Globus pallidus (tissue), 1 donor: Measurements from ENCODE around the gene ZKSCAN2.

Experiments used
- DNase-seq: peaks from one replicate; pipeline ENCODE4 v3.0.0-alpha.2; 2015; ENCODE audit warnings: low spot score

The ZKSCAN2 gene

DNA sequence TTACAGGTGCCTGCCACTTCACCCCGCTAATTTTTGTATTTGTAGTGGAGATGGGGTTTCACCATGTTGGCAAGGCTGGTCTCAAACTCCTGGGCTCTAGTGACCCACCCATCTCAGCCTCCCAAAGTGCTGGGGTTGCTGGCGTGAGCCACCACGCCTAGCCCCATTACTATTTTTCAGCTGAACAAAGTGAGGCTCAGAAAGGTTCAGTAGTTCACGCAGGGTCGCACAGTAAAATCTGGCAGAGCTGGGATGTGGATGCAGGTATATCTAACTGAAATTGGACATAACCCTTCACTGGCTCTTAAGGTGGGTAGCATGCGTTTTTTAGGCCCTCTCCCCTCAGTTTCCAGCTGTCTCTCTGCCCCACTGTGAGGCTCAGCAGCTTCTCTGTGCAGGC, 33.7 kb downstream of the ZKSCAN2 start:
- DNase-seq = no peak

- no peak for DNase-seq
These were observed 34.7 kb downstream of the ZKSCAN2 start for GRCh38 chr16:25222959-25223358.

GRCh38 chr16:25219070-25219737, 38.4 kb downstream of the ZKSCAN2 start:
- no peak for DNase-seq

DNA sequence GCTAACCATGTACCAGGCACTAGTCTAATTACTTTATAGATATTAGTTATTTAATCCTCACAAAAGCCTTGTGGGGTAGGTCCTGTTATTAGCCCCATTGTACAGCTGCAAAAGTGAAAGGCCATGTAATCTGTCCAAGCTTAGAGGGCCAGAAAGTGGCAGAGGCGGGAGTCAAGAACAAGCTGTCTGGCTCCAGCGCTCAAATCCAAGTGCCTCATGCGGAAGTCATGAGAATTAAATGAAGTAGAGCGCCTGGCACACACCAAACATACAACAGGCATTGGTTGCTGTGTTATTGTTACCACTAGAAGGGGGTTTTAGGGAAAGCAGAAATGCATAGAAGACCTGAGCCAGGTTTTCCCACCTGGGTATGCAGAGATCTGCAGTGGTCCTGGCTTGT, 39.7 kb downstream of the ZKSCAN2 start:
- no peak for DNase-seq

DNA sequence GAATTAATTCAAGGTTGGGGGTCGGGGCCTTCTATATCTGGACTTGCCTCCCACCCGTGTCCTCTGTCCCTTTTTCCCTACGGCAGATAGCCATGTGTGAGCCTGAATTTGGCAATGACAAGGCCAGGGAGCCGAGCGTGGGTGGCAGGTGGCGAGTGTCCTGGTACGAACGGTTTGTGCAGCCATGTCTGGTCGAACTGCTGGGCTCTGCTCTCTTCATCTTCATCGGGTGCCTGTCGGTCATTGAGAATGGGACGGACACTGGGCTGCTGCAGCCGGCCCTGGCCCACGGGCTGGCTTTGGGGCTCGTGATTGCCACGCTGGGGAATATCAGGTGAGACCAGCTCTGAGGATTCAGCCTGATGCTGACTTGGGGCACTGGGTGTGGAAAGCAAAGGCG, 40.5 kb downstream of the ZKSCAN2 start:
- no peak for DNase-seq

GRCh38 chr16:25213709-25214397, 43.8 kb downstream of the ZKSCAN2 start:
- no peak for DNase-seq

DNA sequence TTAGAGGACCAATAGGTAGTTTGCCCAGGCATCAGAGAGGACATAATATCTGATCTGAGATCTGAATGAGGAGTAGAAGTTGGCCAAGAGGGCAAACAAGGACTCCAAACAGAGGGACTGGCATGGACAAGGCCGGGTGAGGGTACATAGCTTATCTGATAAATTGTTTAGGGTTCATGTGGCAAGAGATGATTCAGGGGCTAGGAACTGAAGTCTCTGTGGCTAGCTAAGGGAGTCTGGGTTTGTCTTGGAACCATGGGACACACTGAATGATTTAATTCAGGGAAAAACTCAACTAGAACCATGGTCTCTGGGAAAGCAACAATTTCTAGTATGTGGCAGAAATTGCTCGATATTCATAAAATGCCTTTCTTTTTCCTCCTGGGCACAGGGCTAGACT, 45.0 kb downstream of the ZKSCAN2 start:
- DNase-seq = no peak

DNA sequence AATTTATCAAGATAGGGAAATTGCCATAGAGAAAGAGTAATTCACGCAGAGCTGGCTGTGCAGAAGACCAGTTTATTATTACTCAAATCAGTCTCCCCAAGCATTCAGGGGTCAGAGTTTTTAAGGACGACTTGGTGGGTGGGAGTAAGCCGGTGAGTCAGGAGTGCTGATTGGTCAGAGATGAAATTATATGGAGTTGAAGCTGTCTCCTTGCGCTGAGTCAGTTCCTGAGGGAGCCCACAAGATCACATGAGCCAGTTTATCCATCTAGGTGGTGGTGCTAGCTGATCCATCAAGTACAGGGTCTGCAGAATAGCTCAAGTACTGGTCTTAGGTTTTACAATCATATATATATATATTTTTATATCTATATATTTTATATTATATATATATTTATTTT, 46.9 kb downstream of the ZKSCAN2 start:
- DNase-seq = no peak

DNA sequence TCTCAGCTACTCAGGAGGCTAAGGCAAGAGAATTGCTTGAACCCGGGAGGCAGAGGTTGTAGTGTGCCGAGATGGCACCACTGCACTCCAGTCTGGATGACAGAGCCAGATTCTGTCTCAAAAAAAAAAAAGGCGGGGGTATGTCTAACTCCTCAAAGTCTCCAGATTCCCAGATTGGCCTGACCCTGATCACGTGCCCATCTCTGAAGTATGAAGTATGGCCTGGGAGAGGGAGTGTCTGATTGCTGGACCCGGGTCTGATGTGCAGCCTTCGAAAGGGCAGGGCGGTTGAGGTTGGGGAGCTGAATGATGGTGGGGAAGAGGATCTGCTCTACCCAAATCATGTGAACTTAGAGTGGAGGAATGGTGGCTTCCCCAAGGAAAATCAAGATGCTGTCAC, 58.2 kb downstream of the ZKSCAN2 start:
- no peak for DNase-seq

DNA sequence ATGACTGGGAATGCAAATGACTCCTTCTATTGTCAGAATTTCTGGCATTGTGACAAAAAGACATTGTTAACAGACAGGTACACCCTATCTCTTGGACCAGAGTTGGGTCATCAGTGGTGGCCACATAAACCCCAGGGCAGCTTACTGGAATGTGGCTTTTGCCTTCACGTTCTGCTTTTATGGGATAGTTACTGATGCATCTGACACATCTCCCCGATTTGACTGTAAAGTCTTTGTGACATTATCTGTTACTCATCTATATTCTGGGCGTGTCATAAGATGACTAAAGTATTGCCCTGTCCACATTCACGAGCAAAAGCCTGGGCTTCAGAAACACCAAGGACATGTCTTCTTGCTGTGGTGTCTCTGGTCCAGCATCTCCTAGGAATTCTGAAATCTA, 59.6 kb downstream of the ZKSCAN2 start:
- no peak for DNase-seq

GRCh38 chr16:25194273-25194878, 63.3 kb downstream of the ZKSCAN2 start:
- no peak for DNase-seq

DNA sequence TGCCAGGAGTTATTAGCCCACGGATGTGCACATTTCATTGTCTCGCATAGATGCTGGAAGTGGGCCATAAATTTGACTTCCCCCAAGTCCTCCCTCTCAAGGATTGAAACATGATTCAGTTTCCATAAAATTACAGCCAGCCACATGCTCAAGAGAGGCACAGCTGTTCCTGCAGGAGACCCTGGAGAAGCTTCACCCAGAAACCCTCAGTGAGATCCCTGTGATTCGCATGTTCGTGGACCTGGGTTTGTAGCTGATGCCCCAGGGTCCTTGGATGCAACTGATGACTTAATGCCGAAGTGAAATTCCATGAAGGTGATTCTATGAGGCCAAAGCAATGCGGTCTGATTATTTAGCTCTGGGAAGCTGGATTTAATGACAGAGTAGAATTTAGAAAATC, 65.5 kb downstream of the ZKSCAN2 start:
- no peak for DNase-seq

- no peak for DNase-seq
These were observed 68.3 kb downstream of the ZKSCAN2 start for GRCh38 chr16:25189305-25189704.

GRCh38 chr16:25187491-25187795, 70.2 kb downstream of the ZKSCAN2 start:
- no peak for DNase-seq
